ENCODE results near the gene ST14.

ST14 gene

DNA sequence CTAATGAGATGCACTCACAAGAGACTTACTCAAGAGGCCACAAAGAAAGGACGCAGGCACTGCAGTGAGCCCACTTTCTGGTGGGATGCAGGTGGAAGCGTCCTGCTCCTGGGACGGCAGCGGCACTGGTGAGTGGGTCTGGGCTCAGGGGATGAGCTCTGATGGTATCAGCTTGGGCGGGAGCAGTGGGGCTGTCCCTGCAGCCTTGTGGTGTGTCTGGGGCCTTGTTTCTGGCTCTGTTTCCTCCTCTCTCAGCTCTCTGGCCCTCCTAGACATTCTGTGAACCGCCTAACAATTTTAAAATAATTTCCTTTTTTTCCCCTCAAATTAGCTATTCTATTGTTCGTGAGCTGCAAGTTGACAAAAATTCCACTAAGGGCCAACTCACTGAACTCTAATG, 8.8 kb upstream of the ST14 start:
- in situ Hi-C loops (cut with MboI; ENCODE audit: low sequenced_read_pairs, unreplicated experiment), result no loop called here
- DNase-seq (ENCODE audit: low spot score), result peak; percentile 51
- TF ChIP-seq, protein P1, sequence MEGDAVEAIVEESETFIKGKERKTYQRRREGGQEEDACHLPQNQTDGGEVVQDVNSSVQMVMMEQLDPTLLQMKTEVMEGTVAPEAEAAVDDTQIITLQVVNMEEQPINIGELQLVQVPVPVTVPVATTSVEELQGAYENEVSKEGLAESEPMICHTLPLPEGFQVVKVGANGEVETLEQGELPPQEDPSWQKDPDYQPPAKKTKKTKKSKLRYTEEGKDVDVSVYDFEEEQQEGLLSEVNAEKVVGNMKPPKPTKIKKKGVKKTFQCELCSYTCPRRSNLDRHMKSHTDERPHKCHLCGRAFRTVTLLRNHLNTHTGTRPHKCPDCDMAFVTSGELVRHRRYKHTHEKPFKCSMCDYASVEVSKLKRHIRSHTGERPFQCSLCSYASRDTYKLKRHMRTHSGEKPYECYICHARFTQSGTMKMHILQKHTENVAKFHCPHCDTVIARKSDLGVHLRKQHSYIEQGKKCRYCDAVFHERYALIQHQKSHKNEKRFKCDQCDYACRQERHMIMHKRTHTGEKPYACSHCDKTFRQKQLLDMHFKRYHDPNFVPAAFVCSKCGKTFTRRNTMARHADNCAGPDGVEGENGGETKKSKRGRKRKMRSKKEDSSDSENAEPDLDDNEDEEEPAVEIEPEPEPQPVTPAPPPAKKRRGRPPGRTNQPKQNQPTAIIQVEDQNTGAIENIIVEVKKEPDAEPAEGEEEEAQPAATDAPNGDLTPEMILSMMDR (IDR thresholded peaks at IDR 0.05; ENCODE audit: borderline replicate concordance, control extremely low read depth, extremely low read depth, insufficient read depth, missing control alignments), result no peak

- TF ChIP-seq, protein P1 (IDR thresholded peaks at IDR 0.05; ENCODE audit: borderline replicate concordance, control extremely low read depth, extremely low read depth, insufficient read depth, missing control alignments), result no peak
- peak; percentile 47 for DNase-seq (ENCODE audit: low spot score)
- in situ Hi-C loops (cut with MboI; ENCODE audit: low sequenced_read_pairs, unreplicated experiment), result no loop called here
Measured at GRCh38 chr11:130151196-130151595, 8.4 kb upstream of the ST14 start.

GRCh38 chr11:130156108-130157022, 3.2 kb upstream of the ST14 start:
- in situ Hi-C loops (cut with MboI; ENCODE audit: low sequenced_read_pairs, unreplicated experiment), result no loop called here
- DNase-seq (ENCODE audit: low spot score), result no peak

DNA sequence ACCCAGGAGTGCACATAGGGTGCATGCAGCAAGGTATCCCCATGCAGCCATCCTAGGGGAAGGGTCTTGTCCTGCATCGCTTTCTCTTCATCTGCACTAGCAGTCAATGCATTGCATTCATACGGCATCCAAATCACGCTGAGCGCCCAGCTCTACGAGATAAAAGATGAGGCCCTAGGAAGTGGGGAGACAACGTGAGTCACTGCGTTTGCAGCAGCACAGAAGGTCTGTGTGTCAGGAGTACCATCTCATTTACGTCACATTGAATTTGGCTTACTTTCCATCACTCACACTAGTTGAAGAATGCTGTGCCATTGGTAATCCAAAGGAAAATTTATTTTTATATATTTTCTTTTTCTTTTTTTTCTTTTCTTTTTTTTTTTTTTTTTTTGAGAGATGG, 2.5 kb upstream of the ST14 start:
- TF ChIP-seq, protein P1 (IDR thresholded peaks at IDR 0.05; ENCODE audit: borderline replicate concordance, control extremely low read depth, extremely low read depth, insufficient read depth, missing control alignments), result no peak
- in situ Hi-C loops (cut with MboI; ENCODE audit: low sequenced_read_pairs, unreplicated experiment), result no loop called here
- no peak for DNase-seq (ENCODE audit: low spot score)

More at GRCh38 chr11:130156108-130157022, 3.2 kb upstream of the ST14 start:
- TF ChIP-seq, protein P1 (IDR thresholded peaks at IDR 0.05; ENCODE audit: borderline replicate concordance, control extremely low read depth, extremely low read depth, insufficient read depth, missing control alignments), result no peak

DNA sequence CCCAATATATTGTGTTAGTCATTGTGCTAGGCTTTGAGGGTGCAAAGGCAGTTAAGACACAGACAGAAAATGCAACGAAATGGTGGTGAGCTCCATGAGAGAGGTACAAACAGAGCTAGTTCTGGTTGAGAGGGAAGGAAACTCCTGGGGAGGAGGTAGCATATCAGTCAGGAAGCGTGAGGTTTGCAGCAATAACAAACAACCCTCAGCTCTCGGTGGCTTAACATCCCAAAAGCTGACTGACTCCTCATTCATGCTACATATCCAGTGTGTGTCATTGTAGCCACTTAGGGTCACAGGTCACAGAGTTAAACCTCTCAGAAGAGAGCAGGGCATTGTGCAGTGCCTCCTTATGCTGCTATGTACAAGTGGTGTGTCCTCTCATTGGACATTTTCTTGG, 1.7 kb upstream of the ST14 start:
- no peak for DNase-seq (ENCODE audit: low spot score)
- TF ChIP-seq, protein P1 (IDR thresholded peaks at IDR 0.05; ENCODE audit: borderline replicate concordance, control extremely low read depth, extremely low read depth, insufficient read depth, missing control alignments), result no peak
- in situ Hi-C loops (cut with MboI; ENCODE audit: low sequenced_read_pairs, unreplicated experiment), result no loop called here

DNA sequence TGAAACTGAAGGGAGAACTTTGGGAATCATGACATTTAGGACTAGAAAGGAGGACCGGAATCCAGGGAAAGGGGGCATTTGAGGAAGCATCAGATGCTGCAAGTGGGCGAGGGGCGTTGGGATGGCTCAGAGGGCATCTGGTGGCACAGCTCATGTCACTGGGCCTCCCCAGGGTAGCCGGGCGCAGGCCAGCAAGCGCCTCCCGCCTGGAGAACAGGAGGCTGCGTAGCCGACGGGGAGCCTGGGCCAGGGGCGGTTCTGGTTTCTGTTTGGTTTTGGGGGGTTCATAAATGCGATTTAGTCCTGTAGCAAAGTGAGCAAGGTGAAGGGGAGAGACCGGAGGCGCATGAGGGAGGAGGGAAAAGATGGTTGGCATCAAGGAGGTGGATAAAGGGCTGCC, 443 bp upstream of the ST14 start:
- TF ChIP-seq, protein P1 (IDR thresholded peaks at IDR 0.05; ENCODE audit: borderline replicate concordance, control extremely low read depth, extremely low read depth, insufficient read depth, missing control alignments), result no peak
- no peak for DNase-seq (ENCODE audit: low spot score)
- in situ Hi-C loops (cut with MboI; ENCODE audit: low sequenced_read_pairs, unreplicated experiment), result no loop called here
